GM19035 (cell line): ENCODE measurements around the gene SMOC1.

Experiments
- ATAC-seq: cut with Tn5 transposase; IDR thresholded peaks from one replicate; pipeline ENCODE4 v1.9.1; 2021; ENCODE audit not compliant: unreplicated experiment

Gene SMOC1

GRCh38 chr14:70032016-70032415 lies 152.8 kb downstream of the SMOC1 start:
- no peak for ATAC-seq

- ATAC-seq = no peak
Observed at GRCh38 chr14:70032447-70032846, 153.2 kb downstream of the SMOC1 start.

DNA sequence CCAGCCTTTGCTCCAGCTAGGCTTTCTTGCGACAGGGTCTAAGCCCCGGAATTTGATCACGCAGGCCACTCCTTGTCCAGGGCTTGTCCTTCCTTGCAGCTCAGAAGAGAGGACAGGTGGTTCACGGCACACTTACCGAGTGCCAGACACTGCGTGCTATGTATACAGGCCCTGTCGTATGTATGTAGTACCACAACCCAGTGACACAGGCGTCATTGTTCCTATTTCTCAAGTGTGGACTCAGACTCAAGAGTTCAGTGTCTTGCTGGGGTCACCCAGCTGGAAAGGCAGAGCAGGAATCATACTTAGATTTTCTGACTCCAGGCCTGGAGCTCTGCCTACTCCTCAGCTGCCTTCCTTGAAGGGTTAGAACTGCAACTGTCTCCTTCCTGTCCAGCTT lies 153.9 kb downstream of the SMOC1 start:
- no peak for ATAC-seq

DNA sequence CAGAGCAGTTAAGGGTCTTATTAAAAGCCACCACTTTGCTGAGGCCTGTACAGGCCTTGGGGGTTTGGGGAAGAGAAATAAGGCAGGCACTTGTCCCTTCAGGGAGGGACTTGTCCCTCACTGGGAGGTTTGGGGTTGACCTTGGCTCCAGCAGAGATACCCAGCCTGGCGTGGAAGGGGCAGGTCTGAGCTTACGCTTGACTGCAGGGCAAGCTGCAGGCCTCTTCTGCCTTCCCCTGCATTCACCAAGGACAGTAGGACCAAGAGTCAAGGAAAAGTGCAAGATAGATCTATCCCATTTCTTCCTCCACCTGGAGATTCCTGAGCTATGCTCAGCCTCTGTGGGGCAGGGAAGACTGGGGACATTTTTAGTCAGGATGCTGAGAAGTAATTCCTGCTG lies 154.3 kb downstream of the SMOC1 start:
- no peak for ATAC-seq

DNA sequence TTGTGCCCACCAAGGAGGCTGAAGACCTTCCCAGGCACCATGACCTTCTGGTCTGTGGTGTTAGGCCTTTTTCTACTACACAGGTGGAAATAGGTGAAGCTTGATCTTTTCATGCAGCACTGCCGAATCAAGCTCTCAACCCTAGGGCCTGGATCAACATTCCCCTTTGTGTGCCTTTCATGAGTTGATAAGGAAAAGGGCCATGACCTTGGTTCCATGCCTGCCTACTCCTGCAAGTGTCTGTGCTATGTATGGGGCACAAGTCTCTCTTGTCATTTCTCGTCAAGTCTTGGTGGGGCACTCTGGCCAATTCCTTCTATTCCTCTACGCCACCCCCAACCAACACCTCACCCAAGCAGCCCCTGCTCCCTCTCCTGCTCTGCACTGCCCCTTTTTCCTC lies 155.0 kb downstream of the SMOC1 start:
- no peak for ATAC-seq

DNA sequence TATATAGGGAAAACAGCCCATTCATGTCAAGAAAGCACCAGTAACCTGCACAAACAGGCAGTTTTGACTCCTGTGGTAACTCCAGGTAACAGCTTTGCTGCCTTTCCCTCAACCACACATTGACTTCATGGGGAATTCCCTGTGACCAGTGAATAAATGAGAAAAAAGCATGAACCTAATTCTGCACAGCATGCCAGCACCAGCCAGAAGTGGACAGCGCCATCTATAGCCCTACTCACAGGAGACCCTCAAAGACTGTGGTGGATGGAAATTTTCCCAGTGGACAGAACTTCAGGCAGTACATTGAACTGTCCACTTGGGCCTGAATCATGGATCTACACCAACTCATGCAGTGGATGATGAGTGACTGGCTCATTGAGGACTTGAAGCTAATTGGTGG lies 157.4 kb downstream of the SMOC1 start:
- ATAC-seq = no peak

DNA sequence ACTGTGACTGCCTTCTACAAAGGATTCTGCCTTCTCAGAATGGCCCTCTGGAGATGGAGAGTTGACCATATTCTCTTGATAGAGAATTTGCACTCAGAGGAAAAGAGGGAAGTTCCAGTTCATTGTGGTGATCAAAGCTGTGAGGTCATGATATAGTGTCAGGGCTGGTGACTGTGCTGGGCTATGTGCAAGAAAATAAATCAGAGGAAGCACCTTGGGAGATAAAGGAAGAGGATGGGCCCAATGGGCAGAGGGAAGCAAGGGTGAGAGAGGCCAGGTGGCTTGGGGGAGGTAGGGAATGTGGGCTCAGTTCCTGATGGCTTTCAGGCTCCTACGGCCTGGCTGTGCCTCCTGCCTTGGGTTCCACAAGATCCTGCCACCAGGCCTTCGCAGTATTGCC lies 163.8 kb downstream of the SMOC1 start:
- no peak for ATAC-seq

GRCh38 chr14:70045310-70045709 lies 166.1 kb downstream of the SMOC1 start:
- no peak for ATAC-seq

DNA sequence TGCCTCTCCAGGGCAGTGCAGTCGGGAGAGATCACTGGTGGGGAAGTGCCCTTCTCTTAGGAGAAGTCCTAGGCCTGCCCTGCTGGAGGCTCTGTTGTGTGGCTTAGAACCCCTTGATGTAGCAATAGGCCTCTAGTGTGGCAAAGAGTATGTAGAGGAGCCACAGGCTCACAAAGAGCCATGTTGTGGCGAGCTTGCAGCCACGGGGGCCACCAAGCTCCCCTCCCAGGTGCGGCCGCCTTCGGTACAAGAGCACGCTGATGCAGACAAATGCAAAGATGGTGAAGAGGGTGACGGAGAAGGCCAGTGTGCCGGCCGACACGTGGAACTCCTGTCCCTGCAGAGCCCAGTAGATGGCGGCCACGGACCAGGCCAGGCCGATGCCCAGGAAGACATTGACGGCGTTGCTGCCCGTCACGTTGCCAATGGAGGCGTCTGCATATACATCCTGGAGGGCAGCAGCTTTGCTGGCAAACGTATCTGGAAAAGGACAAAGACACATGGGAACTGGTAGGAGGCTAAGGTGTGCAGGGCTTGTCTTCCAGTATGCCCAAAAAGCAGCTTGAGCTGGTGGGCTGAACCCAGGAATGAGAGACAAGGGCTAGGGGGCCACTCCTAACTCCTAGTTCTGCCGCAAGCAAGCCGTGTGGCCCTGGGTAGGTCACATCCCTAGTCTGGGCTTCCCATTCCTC lies 166.8 kb downstream of the SMOC1 start:
- ATAC-seq = no peak

DNA sequence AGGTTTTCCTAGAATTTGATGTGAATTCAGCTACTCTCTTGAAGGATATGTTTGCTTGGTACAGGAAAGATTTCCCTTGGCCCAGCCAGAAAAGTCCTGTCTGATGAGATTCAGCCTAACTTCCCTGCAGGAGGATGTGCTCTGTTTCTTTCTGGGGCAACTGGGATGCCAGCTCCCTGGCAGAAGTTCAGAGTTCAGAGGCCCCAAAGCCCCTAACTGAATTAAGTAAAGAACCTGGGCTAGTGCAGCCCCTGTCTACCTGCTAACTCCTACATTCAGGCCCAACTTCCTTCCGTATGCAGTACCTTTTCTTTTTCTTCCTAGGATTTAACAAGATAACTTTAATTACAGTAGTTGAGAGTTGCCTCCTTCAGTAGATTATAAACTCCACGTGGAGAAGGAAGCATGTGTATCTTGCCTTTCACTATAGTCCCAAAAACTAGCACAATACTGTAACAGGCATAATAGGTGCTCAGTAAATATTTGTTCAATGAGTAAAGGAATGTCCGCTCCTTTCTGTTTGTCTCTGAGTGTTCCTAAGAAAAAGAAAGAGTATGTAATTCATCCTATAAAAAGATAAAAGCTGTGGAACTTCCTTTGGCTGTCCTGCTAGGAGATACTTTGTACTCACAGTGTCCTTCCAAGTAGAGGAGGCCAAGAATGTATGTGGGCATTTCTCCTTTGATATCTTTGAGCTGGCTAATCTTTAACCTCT lies 168.5 kb downstream of the SMOC1 start:
- no peak for ATAC-seq

DNA sequence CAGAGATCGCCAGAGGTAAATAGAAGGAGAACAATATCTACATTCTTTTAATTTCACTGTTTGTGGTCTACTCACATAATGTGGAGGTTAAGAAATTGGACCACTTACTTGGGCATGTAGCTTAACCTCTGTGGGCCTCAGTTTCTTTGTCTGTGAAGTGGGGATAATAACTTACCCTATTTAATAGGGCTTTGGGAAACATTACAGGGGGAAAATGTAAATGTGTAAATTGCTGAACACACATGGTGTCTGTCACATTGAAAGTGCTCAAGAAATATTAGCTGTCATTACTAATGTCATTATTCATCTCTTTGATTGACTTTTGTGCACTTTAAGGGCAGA lies 169.1 kb downstream of the SMOC1 start:
- no peak for ATAC-seq

GRCh38 chr14:70049605-70050004 lies 170.4 kb downstream of the SMOC1 start:
- ATAC-seq = no peak

- ATAC-seq = no peak
Observed at GRCh38 chr14:70050136-70050535, 170.9 kb downstream of the SMOC1 start.

DNA sequence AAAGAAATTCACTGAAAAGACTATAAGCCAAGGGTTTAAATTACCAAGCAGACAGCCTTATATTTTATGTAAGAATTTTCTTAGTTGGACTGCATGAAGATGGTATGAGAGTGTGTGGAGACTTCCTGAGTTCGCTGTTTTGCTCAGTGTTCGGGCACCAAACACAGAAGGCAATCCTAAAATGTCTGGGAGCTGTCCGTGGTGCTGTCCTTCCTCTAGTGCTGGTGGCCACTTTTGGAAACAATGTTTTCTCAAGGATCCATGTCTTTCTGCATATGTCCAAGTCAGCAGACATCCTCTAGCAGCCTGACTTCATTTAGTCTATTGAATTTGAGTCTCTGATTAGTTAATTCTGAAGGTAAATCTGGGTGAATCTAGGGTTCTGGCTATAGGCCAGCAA lies 173.8 kb downstream of the SMOC1 start:
- no peak for ATAC-seq

- ATAC-seq = no peak
Observed at GRCh38 chr14:70057519-70058136, 178.4 kb downstream of the SMOC1 start.

GRCh38 chr14:70059545-70059944 lies 180.3 kb downstream of the SMOC1 start:
- no peak for ATAC-seq

- ATAC-seq = no peak
Observed at GRCh38 chr14:70061108-70061507, 181.9 kb downstream of the SMOC1 start.

GRCh38 chr14:70064136-70064865 lies 185.1 kb downstream of the SMOC1 start:
- ATAC-seq = no peak

DNA sequence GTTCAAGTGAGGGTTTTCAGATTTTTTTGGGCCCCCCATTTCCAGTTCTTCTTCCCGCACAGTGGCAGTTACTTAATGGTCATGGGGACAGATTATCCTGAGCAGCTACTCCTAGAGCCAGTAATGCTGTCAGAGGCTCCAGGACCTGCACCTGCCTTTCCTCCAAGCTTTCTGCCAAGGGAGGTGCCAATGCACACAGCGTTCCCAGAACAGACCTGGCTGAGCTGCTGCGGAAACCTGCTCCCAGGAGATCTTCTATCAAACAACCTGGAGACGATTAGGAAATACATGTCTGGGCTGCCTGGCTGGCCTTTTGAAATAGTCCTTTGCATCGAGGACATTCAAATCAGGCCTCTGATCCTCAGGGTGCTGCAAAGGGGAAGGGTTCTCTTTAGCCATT lies 188.6 kb downstream of the SMOC1 start:
- no peak for ATAC-seq

DNA sequence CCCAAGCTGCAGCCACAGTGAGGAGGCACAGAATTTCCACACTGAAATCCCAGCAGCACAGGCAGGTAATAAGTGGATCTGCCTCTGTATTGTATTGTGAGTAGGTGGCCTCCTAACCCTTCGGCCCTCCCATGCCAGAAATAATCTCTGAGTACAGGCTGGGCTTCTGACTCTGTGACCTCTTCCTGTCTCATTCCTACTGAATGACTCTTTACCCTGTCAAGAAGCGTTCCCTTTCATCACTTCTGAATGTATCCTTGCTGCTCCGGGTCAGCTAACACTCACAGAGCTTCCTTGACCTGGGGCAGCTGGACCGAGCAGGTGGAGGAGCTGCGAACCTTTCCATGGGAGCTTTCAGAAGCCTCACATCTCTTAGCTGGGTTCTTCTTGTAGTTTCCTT lies 190.0 kb downstream of the SMOC1 start:
- no peak for ATAC-seq

GRCh38 chr14:70073924-70074566 lies 194.8 kb downstream of the SMOC1 start:
- ATAC-seq = no peak
